Measurements from ENCODE around the gene SORCS2. TPM values are rescaled to one million over a fixed set of nuclear protein-coding genes. Genes with fewer than 3 reads are reported as not detected.

SORCS2 gene
- total and polyA plus RNA-seq, 2 experiments from 2014 or later = 0.92 to 6.9 TPM

GRCh38 chr4:7296661-7297335, 104.5 kb downstream of the SORCS2 start:
- Histone ChIP-seq H3K9me3 (ENCODE audit: low read depth) (no peaks in the 10 kb centered on the region), H3K27me3 (no peaks in the 10 kb centered on the region), H3K27ac (no peak overlapping the region), H3K4me3 (no peak overlapping the region), H3K4me1 (ENCODE audit: low read depth) (no peaks in the 10 kb centered on the region), H3K36me3 (no peaks in the 10 kb centered on the region)
- TF ChIP-seq CTCF (IDR thresholded peaks at IDR 0.05; ENCODE audit: low read depth, low read length) = no peak
- no peak for DNase-seq (ENCODE audit: low read depth in 1 of 2, low spot score in 1 of 2)

- Histone ChIP-seq H3K4me1 (ENCODE audit: low read depth) (no peaks in the 10 kb centered on the region), H3K27ac (no peak overlapping the region), H3K4me3 (no peak overlapping the region), H3K9me3 (ENCODE audit: low read depth) (no peaks in the 10 kb centered on the region), H3K27me3 (no peaks in the 10 kb centered on the region), H3K36me3 (no peaks in the 10 kb centered on the region)
- no peak for DNase-seq (ENCODE audit: low read depth in 1 of 2, low spot score in 1 of 2)
- no peak for TF ChIP-seq CTCF (IDR thresholded peaks at IDR 0.05; ENCODE audit: low read depth, low read length)
Observed at GRCh38 chr4:7297374-7297773, 105.0 kb downstream of the SORCS2 start.

- Histone ChIP-seq H3K9me3 (ENCODE audit: low read depth) (no peaks in the 10 kb centered on the region), H3K27me3 (no peaks in the 10 kb centered on the region), H3K27ac (no peak overlapping the region), H3K4me1 (ENCODE audit: low read depth) (no peaks in the 10 kb centered on the region), H3K36me3 (no peaks in the 10 kb centered on the region), H3K4me3 (no peak overlapping the region)
- no peak for TF ChIP-seq CTCF (IDR thresholded peaks at IDR 0.05; ENCODE audit: low read depth, low read length)
- no peak for DNase-seq (ENCODE audit: low read depth in 1 of 2, low spot score in 1 of 2)
Observed at GRCh38 chr4:7297881-7298280, 105.5 kb downstream of the SORCS2 start.

- H3K4me3 ChIP-seq = no peak overlapping the region
- no peaks in the 10 kb centered on the region for H3K27me3 ChIP-seq
- H3K36me3 ChIP-seq = no peaks in the 10 kb centered on the region
- H3K27ac ChIP-seq = no peak overlapping the region
- TF ChIP-seq CTCF (IDR thresholded peaks at IDR 0.05; ENCODE audit: low read depth, low read length) = no peak
- H3K4me1 ChIP-seq (ENCODE audit: low read depth) = no peaks in the 10 kb centered on the region
- DNase-seq (ENCODE audit: low read depth in 1 of 2, low spot score in 1 of 2) = no peak
- H3K9me3 ChIP-seq (ENCODE audit: low read depth) = no peaks in the 10 kb centered on the region
Observed at GRCh38 chr4:7298619-7299009, 106.3 kb downstream of the SORCS2 start.

GRCh38 chr4:7299010-7299907, 106.9 kb downstream of the SORCS2 start:
- Histone ChIP-seq H3K27ac (no peak overlapping the region), H3K4me1 (ENCODE audit: low read depth) (no peaks in the 10 kb centered on the region), H3K27me3 (no peaks in the 10 kb centered on the region), H3K9me3 (ENCODE audit: low read depth) (no peaks in the 10 kb centered on the region), H3K4me3 (no peak overlapping the region), H3K36me3 (no peaks in the 10 kb centered on the region)
- DNase-seq (ENCODE audit: low read depth in 1 of 2, low spot score in 1 of 2) = no peak
- TF ChIP-seq CTCF (IDR thresholded peaks at IDR 0.05; ENCODE audit: low read depth, low read length) = no peak

Data from cardiac muscle cell (in vitro differentiated cells and primary cell).